ENCODE measurements around the gene ITGA3. TPM values are rescaled to one million over a fixed set of nuclear protein-coding genes. Genes with fewer than 3 reads are reported as not detected.

The ITGA3 gene
- 14.5 and 15.0 TPM in 2 replicates for total RNA-seq

DNA sequence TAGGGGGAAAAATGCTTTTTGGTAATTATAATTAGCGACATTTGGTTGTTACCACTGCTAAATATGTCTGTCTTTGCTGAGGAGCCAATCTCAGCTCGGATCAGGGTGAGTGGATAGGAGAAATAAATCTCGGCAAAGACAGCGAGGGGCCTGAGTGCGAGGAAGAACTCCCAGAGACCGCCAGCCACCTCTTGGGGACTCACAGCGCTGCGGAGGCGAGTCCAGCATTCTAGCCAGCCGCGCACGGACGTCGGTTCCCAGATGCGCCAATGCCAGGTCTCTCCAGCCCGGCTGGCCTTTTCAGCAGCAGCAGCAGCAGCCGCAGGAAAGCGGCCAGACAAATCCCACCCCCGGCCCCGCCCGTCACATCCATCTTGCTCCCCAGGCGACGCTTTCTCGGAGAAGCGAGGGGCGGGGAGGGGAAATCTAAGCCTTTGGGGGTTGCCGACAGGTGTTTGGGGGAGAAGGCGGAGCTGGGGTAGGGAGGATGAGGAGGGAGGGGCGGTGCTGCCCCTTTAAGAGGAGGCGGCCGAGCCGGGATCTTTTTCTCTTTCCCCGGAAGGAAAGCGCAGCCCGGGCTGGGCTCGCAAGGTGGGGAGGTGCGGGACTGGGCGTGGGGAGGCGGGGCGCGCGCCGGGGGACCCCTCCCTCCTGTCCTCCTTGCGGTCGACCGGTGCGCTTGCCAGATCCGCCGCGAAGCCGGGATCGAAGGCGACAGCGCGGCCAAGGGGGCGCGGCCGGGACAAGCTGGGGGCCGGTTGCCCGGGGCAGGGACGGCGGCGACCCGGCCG, at the start of gene ITGA3:
TSS of gene ITGA3 (plus strand) at position 685 of the 791 bp plus-strand sequence. CDS start 330 bp downstream, outside the sequence.
- peak; percentile 92 for DNase-seq
- peaks cover 42% of the 10 kb centered on the region for H3K4me1 Mint-ChIP-seq
- H3K27me3 Mint-ChIP-seq, result peaks cover 3% of the 10 kb centered on the region
- H3K36me3 Mint-ChIP-seq (ENCODE audit: low read depth), result peaks cover 2% of the 10 kb centered on the region
- intact Hi-C loops (cut with micrococcal nuclease), result loop anchor here (1.0 to 2.0 kb wide), 3 partner anchors 28 to 39 kb away; partner anchors contain the start of gene PDK2
- H3K9me3 Mint-ChIP-seq, result no peaks in the 10 kb centered on the region
- peak within 1 kb of the TSS; percentile 89 for H3K27ac Mint-ChIP-seq
- peak within 1 kb of the TSS; percentile 96 for H3K4me3 Mint-ChIP-seq

GRCh38 chr17:50009282-50009681, 46.6 kb upstream of the ITGA3 start:
- H3K36me3 Mint-ChIP-seq (ENCODE audit: low read depth), result peaks cover 2% of the 10 kb centered on the region
- no peak overlapping the region for H3K27ac Mint-ChIP-seq
- DNase-seq, result no peak
- H3K9me3 Mint-ChIP-seq, result peaks cover 4% of the 10 kb centered on the region
- intact Hi-C loops (cut with micrococcal nuclease), result no loop called here
- no peak overlapping the region for H3K4me3 Mint-ChIP-seq
- H3K4me1 Mint-ChIP-seq, result no peaks in the 10 kb centered on the region
- peaks cover 28% of the 10 kb centered on the region for H3K27me3 Mint-ChIP-seq

DNA sequence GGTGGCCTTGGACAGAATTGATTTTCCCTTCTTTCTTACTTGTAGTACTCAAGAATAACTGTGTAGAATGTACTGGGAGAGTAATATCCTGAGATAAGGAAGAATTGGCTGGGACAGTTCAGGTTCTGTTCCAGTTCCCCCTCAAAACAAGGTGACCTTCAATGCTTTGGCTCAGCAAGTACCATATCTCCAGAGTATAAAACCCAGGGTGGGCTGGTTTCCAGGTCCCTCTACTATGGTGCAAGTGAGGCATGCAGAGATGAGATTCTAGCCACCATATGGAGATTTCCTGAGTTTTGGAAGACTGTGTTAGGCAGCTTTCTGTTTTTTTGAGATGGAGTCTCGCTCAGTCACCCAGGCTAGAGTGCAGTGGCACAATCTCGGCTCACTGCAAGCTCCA, 42.8 kb upstream of the ITGA3 start:
- no peak overlapping the region for H3K4me3 Mint-ChIP-seq
- H3K27ac Mint-ChIP-seq, result no peak overlapping the region
- H3K9me3 Mint-ChIP-seq, result peaks cover 11% of the 10 kb centered on the region
- H3K27me3 Mint-ChIP-seq, result peaks cover 22% of the 10 kb centered on the region
- no peak for DNase-seq
- peaks cover 2% of the 10 kb centered on the region for H3K36me3 Mint-ChIP-seq (ENCODE audit: low read depth)
- intact Hi-C loops (cut with micrococcal nuclease), result no loop called here
- no peaks in the 10 kb centered on the region for H3K4me1 Mint-ChIP-seq

DNA sequence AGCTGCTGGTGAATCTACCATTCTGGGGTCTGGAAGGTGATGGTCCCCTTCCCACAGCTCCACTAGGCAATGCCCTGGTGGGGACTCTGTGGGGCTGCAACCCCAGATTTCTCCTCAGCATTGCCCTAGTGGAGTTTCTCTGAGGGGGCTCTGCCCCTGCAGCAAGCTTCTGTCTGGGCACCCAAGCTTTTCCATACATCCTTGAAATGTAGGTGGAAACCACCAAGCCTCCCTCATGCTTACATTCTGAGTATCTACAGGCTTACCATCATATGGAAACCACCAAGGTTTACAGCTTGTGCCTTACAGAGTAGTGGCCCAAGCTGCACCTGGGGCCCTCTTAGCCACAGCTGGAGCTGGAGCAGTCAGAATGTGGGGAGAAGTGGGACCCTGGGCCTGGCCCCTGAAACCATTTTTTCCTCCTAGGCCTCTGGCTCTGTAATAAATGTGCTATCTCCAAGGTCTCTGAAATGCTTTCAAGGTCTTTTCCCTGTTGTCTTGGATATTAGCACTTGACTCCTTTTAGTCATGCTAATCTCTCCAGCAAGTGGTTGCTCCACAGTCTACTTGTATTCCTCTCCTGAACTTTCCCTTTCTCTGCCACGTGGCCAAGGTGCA, 41.3 kb upstream of the ITGA3 start:
- H3K27ac Mint-ChIP-seq, result no peak overlapping the region
- peaks cover 15% of the 10 kb centered on the region for H3K27me3 Mint-ChIP-seq
- intact Hi-C loops (cut with micrococcal nuclease), result no loop called here
- no peak for DNase-seq
- H3K4me3 Mint-ChIP-seq, result no peak overlapping the region
- peaks cover 2% of the 10 kb centered on the region for H3K36me3 Mint-ChIP-seq (ENCODE audit: low read depth)
- peaks cover 11% of the 10 kb centered on the region for H3K9me3 Mint-ChIP-seq
- H3K4me1 Mint-ChIP-seq, result no peaks in the 10 kb centered on the region

DNA sequence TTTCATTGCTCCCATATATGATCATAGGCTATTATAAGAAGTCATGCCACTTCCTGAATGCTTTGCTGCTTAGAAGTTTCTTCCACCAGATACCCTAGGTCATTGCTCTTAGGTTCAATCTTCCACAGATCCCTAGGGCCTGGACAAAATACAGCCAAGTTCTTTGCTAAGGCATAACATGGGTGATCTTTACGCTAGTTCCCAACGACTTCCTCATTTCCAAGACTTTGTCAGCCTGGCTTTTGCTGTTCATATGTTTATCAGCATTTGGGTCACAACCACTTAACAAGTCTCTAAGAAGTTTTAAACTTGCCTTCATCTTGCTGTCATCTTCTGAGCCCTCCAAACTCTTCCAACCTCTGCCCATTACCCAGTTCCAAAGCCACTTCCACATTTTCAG, 40.8 kb upstream of the ITGA3 start:
- intact Hi-C loops (cut with micrococcal nuclease), result no loop called here
- no peak for DNase-seq
- H3K4me1 Mint-ChIP-seq, result no peaks in the 10 kb centered on the region
- peaks cover 2% of the 10 kb centered on the region for H3K36me3 Mint-ChIP-seq (ENCODE audit: low read depth)
- H3K27ac Mint-ChIP-seq, result no peak overlapping the region
- H3K9me3 Mint-ChIP-seq, result peaks cover 11% of the 10 kb centered on the region
- H3K27me3 Mint-ChIP-seq, result peaks cover 15% of the 10 kb centered on the region
- no peak overlapping the region for H3K4me3 Mint-ChIP-seq

DNA sequence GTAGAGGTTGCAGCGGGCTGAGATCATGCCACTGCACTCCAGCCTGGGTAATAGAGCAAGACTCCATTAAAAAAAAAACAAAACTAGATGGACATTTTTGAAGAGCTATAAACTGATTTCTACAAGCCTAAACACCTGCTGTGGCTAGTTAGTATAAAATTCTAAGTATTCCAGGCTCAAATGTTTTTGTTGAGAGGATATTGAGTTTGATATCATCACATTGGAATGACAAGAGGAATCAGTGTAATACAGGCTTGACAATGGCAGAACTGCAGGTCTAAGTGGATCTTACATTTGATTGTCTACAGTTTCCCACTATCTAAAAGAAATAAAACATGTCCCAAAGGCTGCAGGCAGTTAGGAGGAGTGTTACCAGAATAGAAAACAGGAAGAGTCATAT, 37.0 kb upstream of the ITGA3 start:
- Mint-ChIP-seq H3K4me1 (no peaks in the 10 kb centered on the region), H3K9me3 (peaks cover 7% of the 10 kb centered on the region), H3K27ac (no peak overlapping the region), H3K36me3 (ENCODE audit: low read depth) (no peaks in the 10 kb centered on the region), H3K27me3 (peaks cover 19% of the 10 kb centered on the region), H3K4me3 (no peak overlapping the region)
- no peak for DNase-seq
- intact Hi-C loops (cut with micrococcal nuclease), result no loop called here

DNA sequence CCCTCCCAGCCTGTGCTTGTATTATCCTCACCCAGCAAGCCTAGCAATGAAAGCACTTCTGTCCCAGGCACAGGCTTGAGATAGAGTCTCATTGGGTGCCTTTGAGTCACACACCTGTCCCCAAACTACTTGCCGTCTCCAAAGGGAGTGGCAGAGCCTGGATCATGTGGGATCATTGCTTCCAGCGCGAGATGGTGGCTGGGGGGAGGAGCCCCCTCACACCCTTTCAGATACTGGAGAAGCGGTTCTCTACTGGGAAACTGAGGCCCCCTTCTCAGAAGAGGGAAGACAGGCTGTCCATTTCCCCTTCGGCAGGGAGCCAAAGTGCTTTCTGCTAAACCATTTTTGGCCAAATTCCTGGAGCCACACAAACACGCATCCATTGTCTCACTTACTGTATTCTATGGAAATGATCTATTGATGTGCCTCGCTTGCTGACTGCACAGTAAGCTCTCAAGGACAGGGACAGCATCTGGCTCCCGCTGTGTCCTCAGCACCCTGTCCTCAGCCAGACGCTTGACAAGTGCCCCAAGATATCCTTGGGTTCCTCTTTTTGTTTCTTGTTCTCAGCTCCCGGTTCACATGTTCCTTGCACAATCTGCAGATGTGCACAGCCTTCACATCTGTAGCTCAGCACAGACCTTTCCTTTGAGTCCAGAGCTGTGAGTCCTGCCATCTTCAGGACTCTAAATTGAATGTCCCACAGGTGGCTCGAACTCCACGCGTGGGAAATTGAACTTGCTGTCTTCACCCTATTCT, 34.9 kb upstream of the ITGA3 start:
- H3K4me3 Mint-ChIP-seq, result no peak overlapping the region
- intact Hi-C loops (cut with micrococcal nuclease), result no loop called here
- no peak overlapping the region for H3K27ac Mint-ChIP-seq
- no peaks in the 10 kb centered on the region for H3K4me1 Mint-ChIP-seq
- H3K36me3 Mint-ChIP-seq (ENCODE audit: low read depth), result no peaks in the 10 kb centered on the region
- no peak for DNase-seq
- H3K27me3 Mint-ChIP-seq, result peaks cover 19% of the 10 kb centered on the region
- H3K9me3 Mint-ChIP-seq, result no peaks in the 10 kb centered on the region

DNA sequence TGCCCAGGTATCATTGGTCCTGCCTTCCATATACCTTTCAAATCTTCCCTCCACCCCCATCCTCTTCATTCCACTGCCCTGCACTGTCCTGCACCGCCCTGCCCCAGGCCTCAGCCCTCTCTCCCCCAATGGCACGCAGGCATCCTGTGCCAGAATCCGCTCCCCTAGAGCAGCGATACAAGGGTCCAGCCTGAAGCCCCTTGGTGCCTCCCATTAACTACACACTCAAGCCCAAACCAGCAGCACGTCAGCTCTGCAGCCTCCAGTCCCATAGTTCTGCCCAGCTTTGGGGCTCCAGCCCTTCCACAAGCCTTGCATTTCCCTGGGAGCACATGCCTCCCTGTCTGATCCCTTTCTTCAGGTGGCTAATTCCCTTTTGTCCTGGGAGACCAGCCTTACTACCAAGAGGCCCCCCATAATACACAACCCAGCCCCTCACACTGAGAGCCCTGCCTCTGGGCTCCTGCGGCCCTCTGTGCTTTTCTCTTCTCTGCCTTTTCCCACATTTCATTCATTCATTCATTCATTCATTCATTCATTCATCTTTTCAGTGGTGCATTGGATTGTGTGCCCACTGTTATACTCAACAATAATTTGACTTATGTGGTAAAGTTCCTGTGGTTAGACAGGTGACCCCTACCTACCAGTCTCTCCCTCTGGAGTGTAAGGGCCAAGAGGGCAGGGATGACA, 34.1 kb upstream of the ITGA3 start:
- Mint-ChIP-seq H3K9me3 (no peaks in the 10 kb centered on the region), H3K4me3 (no peak overlapping the region), H3K27ac (no peak overlapping the region), H3K4me1 (peaks cover under 1% of the 10 kb centered on the region), H3K27me3 (peaks cover 17% of the 10 kb centered on the region), H3K36me3 (ENCODE audit: low read depth) (no peaks in the 10 kb centered on the region)
- intact Hi-C loops (cut with micrococcal nuclease), result no loop called here
- DNase-seq, result no peak

- peaks cover 5% of the 10 kb centered on the region for H3K4me1 Mint-ChIP-seq
- no peak for DNase-seq
- no peak overlapping the region for H3K4me3 Mint-ChIP-seq
- H3K9me3 Mint-ChIP-seq, result no peaks in the 10 kb centered on the region
- H3K27ac Mint-ChIP-seq, result no peak overlapping the region
- intact Hi-C loops (cut with micrococcal nuclease), result no loop called here
- peaks cover 16% of the 10 kb centered on the region for H3K27me3 Mint-ChIP-seq
- H3K36me3 Mint-ChIP-seq (ENCODE audit: low read depth), result no peaks in the 10 kb centered on the region
These were observed 33.3 kb upstream of the ITGA3 start for GRCh38 chr17:50022463-50023130.

- Mint-ChIP-seq H3K36me3 (ENCODE audit: low read depth) (no peaks in the 10 kb centered on the region), H3K27me3 (peaks cover 16% of the 10 kb centered on the region), H3K4me1 (peaks cover 7% of the 10 kb centered on the region), H3K4me3 (no peak overlapping the region), H3K9me3 (no peaks in the 10 kb centered on the region), H3K27ac (no peak overlapping the region)
- DNase-seq, result no peak
- intact Hi-C loops (cut with micrococcal nuclease), result no loop called here
These were observed 32.4 kb upstream of the ITGA3 start for GRCh38 chr17:50023520-50023919.

GRCh38 chr17:50024808-50025207, 31.1 kb upstream of the ITGA3 start:
- H3K27me3 Mint-ChIP-seq, result peaks cover 16% of the 10 kb centered on the region
- no peak overlapping the region for H3K4me3 Mint-ChIP-seq
- H3K9me3 Mint-ChIP-seq, result no peaks in the 10 kb centered on the region
- H3K27ac Mint-ChIP-seq, result no peak overlapping the region
- DNase-seq, result no peak
- peaks cover 7% of the 10 kb centered on the region for H3K4me1 Mint-ChIP-seq
- no peaks in the 10 kb centered on the region for H3K36me3 Mint-ChIP-seq (ENCODE audit: low read depth)
- intact Hi-C loops (cut with micrococcal nuclease), result no loop called here

DNA sequence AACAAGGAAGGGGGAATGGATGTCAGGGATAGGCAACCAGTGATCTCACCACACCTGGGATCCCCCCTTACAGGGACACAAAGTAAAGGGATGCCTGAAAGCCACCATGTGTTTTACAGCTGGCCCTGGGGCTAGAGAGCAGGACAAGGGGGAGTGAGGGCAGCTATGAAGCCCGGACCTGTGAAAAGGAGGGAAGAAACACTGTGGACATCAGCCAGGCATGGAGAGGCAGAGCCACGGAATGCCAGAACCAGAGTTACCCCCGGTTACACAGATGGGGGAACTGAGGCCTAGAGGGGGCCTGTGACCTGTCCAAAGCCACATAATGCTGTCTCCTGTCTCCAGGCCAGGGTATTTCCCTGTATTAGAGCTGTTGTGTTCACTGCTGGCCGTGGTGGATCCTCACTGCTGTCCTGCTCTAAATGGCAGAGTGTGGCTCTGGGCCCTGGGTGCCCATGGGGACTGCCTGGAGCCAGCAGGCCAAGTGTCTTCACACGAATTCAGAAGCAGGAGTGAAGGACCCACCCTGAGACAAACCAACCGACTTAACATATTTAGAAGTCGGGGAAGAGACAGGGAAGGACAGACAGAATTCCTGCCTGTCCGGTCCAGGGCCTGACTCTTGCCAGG, 29.7 kb upstream of the ITGA3 start:
- Mint-ChIP-seq H3K27me3 (peaks cover 18% of the 10 kb centered on the region), H3K27ac (no peak overlapping the region), H3K9me3 (no peaks in the 10 kb centered on the region), H3K4me1 (peaks cover 7% of the 10 kb centered on the region), H3K36me3 (ENCODE audit: low read depth) (no peaks in the 10 kb centered on the region), H3K4me3 (no peak overlapping the region)
- intact Hi-C loops (cut with micrococcal nuclease), result no loop called here
- no peak for DNase-seq

- Mint-ChIP-seq H3K27me3 (peaks cover 16% of the 10 kb centered on the region), H3K27ac (no peak overlapping the region), H3K9me3 (no peaks in the 10 kb centered on the region), H3K4me3 (no peak overlapping the region), H3K36me3 (ENCODE audit: low read depth) (no peaks in the 10 kb centered on the region), H3K4me1 (peaks cover 7% of the 10 kb centered on the region)
- DNase-seq, result peak; percentile 93
- intact Hi-C loops (cut with micrococcal nuclease), result loop anchor here (1.0 kb wide), 2 partner anchors 29 to 60 kb away; partner anchors contain the start of gene ITGA3
These were observed 29.1 kb upstream of the ITGA3 start for GRCh38 chr17:50026837-50027171.
